HG03039 (cell line): Measurements from ENCODE around the gene CCDC15.
"Not testable (repeated sequence)": the region's sequence is repeated elsewhere in the genome, so short reads cannot be mapped to it uniquely, and the experiment has no call there.

Experiments used
- ATAC-seq: cut with Tn5 transposase; IDR thresholded peaks from one replicate; pipeline ENCODE4 v1.9.1; 2021; ENCODE audit warnings: mild to moderate bottlenecking, moderate library complexity; ENCODE audit not compliant: unreplicated experiment

CCDC15 gene

GRCh38 chr11:125081098-125081798 lies 127.2 kb downstream of the CCDC15 start:
- no peak for ATAC-seq

- no peak for ATAC-seq
Measured at GRCh38 chr11:125082040-125082439, 128.0 kb downstream of the CCDC15 start.

- no peak for ATAC-seq
Measured at GRCh38 chr11:125082611-125083311, 128.8 kb downstream of the CCDC15 start.

GRCh38 chr11:125083312-125084056 lies 129.5 kb downstream of the CCDC15 start:
- no peak for ATAC-seq

- no peak for ATAC-seq
Measured at GRCh38 chr11:125084057-125084416, 130.0 kb downstream of the CCDC15 start.

GRCh38 chr11:125084761-125085231 lies 130.8 kb downstream of the CCDC15 start:
- no peak for ATAC-seq

GRCh38 chr11:125085301-125086081 lies 131.5 kb downstream of the CCDC15 start:
- ATAC-seq = no peak

GRCh38 chr11:125086633-125087296 lies 132.8 kb downstream of the CCDC15 start:
- no peak for ATAC-seq

- no peak for ATAC-seq
Measured at GRCh38 chr11:125088123-125088522, 134.1 kb downstream of the CCDC15 start.

GRCh38 chr11:125088576-125089455 lies 134.8 kb downstream of the CCDC15 start:
- no peak for ATAC-seq

GRCh38 chr11:125089481-125089880 lies 135.5 kb downstream of the CCDC15 start:
- ATAC-seq = not testable (repeated sequence)

GRCh38 chr11:125090151-125090550 lies 136.1 kb downstream of the CCDC15 start:
- ATAC-seq = not testable (repeated sequence)

- ATAC-seq = no peak
Measured at GRCh38 chr11:125090816-125091215, 136.8 kb downstream of the CCDC15 start.
